ENCODE measurements around the gene CUEDC1. TPM values are rescaled to one million over a fixed set of nuclear protein-coding genes. Genes with fewer than 3 reads are reported as not detected.

The CUEDC1 gene
- total and polyA plus RNA-seq, 9 of the 15 experiments (the other 6 are each of a cell fraction or from before 2014, with no cell fraction given), result 0.20 to 4.1 (median 1.6) TPM; not detected in 1

- no peak for TF ChIP-seq HBP1 (CRISPR knock-in tag; IDR thresholded peaks at IDR 0.05)
- TF ChIP-seq HDAC1 (IDR thresholded peaks at IDR 0.05), result no peak
- no peak for TF ChIP-seq ZNF232 (CRISPR knock-in tag; IDR thresholded peaks at IDR 0.05)
- TF ChIP-seq ID3 (CRISPR knock-in tag; IDR thresholded peaks at IDR 0.05), result no peak
- no peak for TF ChIP-seq ID3 (tag; IDR thresholded peaks at IDR 0.05)
- no peak for TF ChIP-seq NFRKB (IDR thresholded peaks at IDR 0.05; ENCODE audit: low read depth)
- TF ChIP-seq CBX8 (IDR thresholded peaks at IDR 0.05; ENCODE audit: borderline replicate concordance, extremely low read depth, low read depth, low read length, poor library complexity, severe bottlenecking), result no peak
- TF ChIP-seq ZNF57 (CRISPR knock-in tag; IDR thresholded peaks at IDR 0.05), result no peak
- TF ChIP-seq ZNF280A (IDR thresholded peaks at IDR 0.05; ENCODE audit: low read depth, partially characterized antibody), result no peak
- peak; percentile 23; the same call in 1 of the 2 replicates for TF ChIP-seq CBFA2T2 (conservative IDR thresholded peaks at IDR 0.05)
- TF ChIP-seq ZNF133 (CRISPR knock-in tag; IDR thresholded peaks at IDR 0.05), result no peak
- TF ChIP-seq ARID1B (IDR thresholded peaks at IDR 0.05), result peak; percentile 43; the same call in 1 of the 2 replicates
- no peak for TF ChIP-seq IRF2 (CRISPR knock-in tag; IDR thresholded peaks at IDR 0.05)
- TF ChIP-seq MBD2 (IDR thresholded peaks at IDR 0.05; ENCODE audit: borderline replicate concordance, low read depth), result no peak
- TF ChIP-seq NRF1 (conservative IDR thresholded peaks at IDR 0.05 in 1 of 2, IDR thresholded peaks at IDR 0.05 in 1 of 2), result no peak
- no peak for TF ChIP-seq FOXP4 (CRISPR knock-in tag; IDR thresholded peaks at IDR 0.05; ENCODE audit: borderline replicate concordance)
- TF ChIP-seq SPI1 (IDR thresholded peaks at IDR 0.05; ENCODE audit: borderline replicate concordance, low read depth, low read length), result no peak
- no peak for TF ChIP-seq HCFC1 (IDR thresholded peaks at IDR 0.05; ENCODE audit: low read depth, low read length)
- TF ChIP-seq SIN3A (IDR thresholded peaks at IDR 0.05; ENCODE audit: borderline replicate concordance in 2 of 2, control insufficient read depth in 1 of 2, low read depth in 2 of 2, low read length in 2 of 2), result no peak
These were observed 36.3 kb upstream of the CUEDC1 start (continued) for GRCh38 chr17:57991537-57991936.
